IMR-90 (cell line): Measurements from ENCODE around the gene LDLRAD4. TPM values are rescaled to one million over a fixed set of nuclear protein-coding genes. Genes with fewer than 3 reads are reported as not detected.

ENCODE experiments used
- ATAC-seq: fragments of 200-7000 bp; cut with Tn5 transposase; 2 replicates; pipeline ENCODE4 v1.9.1; 2020; ENCODE audit warnings: low read depth, mild to moderate bottlenecking, moderate library complexity
- BruUV-seq: library from RNA; stranded (reverse); fragments of 400-500 nt; replicated peaks from 2 replicates; lab custom pipeline; 2021; lab: Mats Ljungman, UMichigan
- CTCF ChIA-PET: fragments of 300-600 bp; formaldehyde crosslinking; extraction: SDS; loops from one replicate; lab custom pipeline; 2021; ENCODE audit warnings: antibody characterized with exemption; lab: Yijun Ruan, JAX
- POLR2A ChIA-PET: fragments of 300-600 bp; sonication (Branson Sonifier 250); formaldehyde crosslinking; loops from one replicate; lab custom pipeline; 2022; ENCODE audit warnings: antibody characterized with exemption; ENCODE audit not compliant: unreplicated experiment; lab: Charles Lee
- DNase-seq: peaks from one replicate; pipeline ENCODE4 v3.0.0; 2013
- H2AFZ ChIP-seq: replicated peaks from 2 replicates; pipeline ENCODE3; 2013; ENCODE audit warnings: low read length, mild to moderate bottlenecking; ENCODE audit not compliant: poor library complexity
- H2AK5ac ChIP-seq: 2 replicates; pipeline ENCODE4 v1.6.1; 2013; ENCODE audit warnings: low read depth, low read length, inconsistent platforms
- H2AK9ac ChIP-seq: replicated peaks from 2 replicates; pipeline ENCODE3; 2013; ENCODE audit warnings: mild to moderate bottlenecking, low read depth, low read length, moderate library complexity; ENCODE audit not compliant: poor library complexity
- H2BK120ac ChIP-seq: 2 replicates; pipeline ENCODE4 v1.6.1; 2013; ENCODE audit warnings: low read depth, low read length, inconsistent platforms
- H2BK15ac ChIP-seq: 3 replicates; pipeline ENCODE4 v1.6.1; 2013; ENCODE audit warnings: low read depth, low read length, inconsistent platforms
- H2BK20ac ChIP-seq: 2 replicates; pipeline ENCODE4 v1.6.1; 2013; ENCODE audit warnings: low read depth, mild to moderate bottlenecking, inconsistent platforms, low read length, moderate library complexity
- H2BK5ac ChIP-seq: 2 replicates; pipeline ENCODE4 v1.6.1; 2013; ENCODE audit warnings: mild to moderate bottlenecking, low read depth, low read length, inconsistent platforms; ENCODE audit not compliant: poor library complexity, severe bottlenecking
- H3K14ac ChIP-seq: replicated peaks from 2 replicates; pipeline ENCODE4 v1.6.1; 2013; ENCODE audit warnings: low read depth, low read length, inconsistent platforms
- H3K18ac ChIP-seq: 2 replicates; pipeline ENCODE4 v1.6.1; 2013; ENCODE audit warnings: low read depth, low read length, control low read depth
- H3K23ac ChIP-seq: 2 replicates; pipeline ENCODE4 v1.6.1; 2013; ENCODE audit warnings: low read depth, low read length, inconsistent platforms
- H3K27ac ChIP-seq: 2 replicates; pipeline ENCODE4 v1.5.1; 2013; ENCODE audit warnings: mild to moderate bottlenecking, control low read depth, low read length; ENCODE audit not compliant: insufficient read depth
- H3K27me3 ChIP-seq: 2 replicates; pipeline ENCODE4 v1.6.1; 2013; ENCODE audit warnings: low read length; ENCODE audit not compliant: control insufficient read depth, insufficient read depth
- H3K36me3 ChIP-seq: 2 replicates; pipeline ENCODE4 v1.6.1; 2013; ENCODE audit warnings: low read length, mixed read lengths; ENCODE audit not compliant: control insufficient read depth, insufficient read depth
- H3K4ac ChIP-seq: 2 replicates; pipeline ENCODE4 v1.6.1; 2013; ENCODE audit warnings: low read depth, low read length, inconsistent platforms
- H3K4me1 ChIP-seq: 2 replicates; pipeline ENCODE4 v1.6.1; 2013; ENCODE audit warnings: low read length, mixed read lengths; ENCODE audit not compliant: control insufficient read depth, insufficient read depth
- H3K4me2 ChIP-seq: 2 replicates; pipeline ENCODE4 v1.6.1; 2013; ENCODE audit warnings: low read depth, mild to moderate bottlenecking, control low read depth, low read length, moderate library complexity
- H3K4me3 ChIP-seq: 2 replicates; pipeline ENCODE4 v1.5.1; 2013; ENCODE audit warnings: low read depth, mild to moderate bottlenecking, control low read depth, low read length, moderate library complexity; ENCODE audit not compliant: insufficient read depth
- H3K56ac ChIP-seq: 2 replicates; pipeline ENCODE4 v1.6.1; 2013; ENCODE audit warnings: low read length, inconsistent platforms; ENCODE audit not compliant: insufficient read depth; ENCODE audit errors: extremely low read depth
- H3K79me1 ChIP-seq, 2 experiments: 2 replicates each; pipeline ENCODE4 v1.6.1; 2013; ENCODE audit warnings: low read length in 2 of 2, inconsistent platforms in 1 of 2, low read depth in 1 of 2
- H3K9ac ChIP-seq: 2 replicates; pipeline ENCODE4 v1.6.1; 2013; ENCODE audit warnings: low read depth, low read length, control low read depth
- H3K9me1 ChIP-seq: 2 replicates; pipeline ENCODE4 v1.6.1; 2013; ENCODE audit warnings: low read length, inconsistent platforms; ENCODE audit not compliant: insufficient read depth
- H3K9me3 ChIP-seq: 2 replicates; pipeline ENCODE4 v1.6.1; 2013; ENCODE audit warnings: low read length; ENCODE audit not compliant: control insufficient read depth, insufficient read depth
- H4K20me1 ChIP-seq: 2 replicates; pipeline ENCODE4 v1.6.1; 2013; ENCODE audit warnings: low read length, inconsistent platforms; ENCODE audit not compliant: insufficient read depth
- H4K5ac ChIP-seq: 2 replicates; pipeline ENCODE4 v1.6.1; 2013; ENCODE audit warnings: mild to moderate bottlenecking, low read depth, low read length, control low read depth
- H4K8ac ChIP-seq, 2 experiments: 2 replicates each; pipeline ENCODE4 v1.6.1; 2013; ENCODE audit warnings: low read depth in 2 of 2, low read length in 2 of 2, control low read depth in 1 of 2, inconsistent platforms in 1 of 2
- H4K91ac ChIP-seq: 2 replicates; pipeline ENCODE4 v1.6.1; 2013; ENCODE audit warnings: low read depth, low read length, inconsistent platforms; ENCODE audit not compliant: insufficient read depth
- BHLHE40 ChIP-seq: fragments of 150-350 bp; IDR thresholded peaks from 2 replicates; pipeline ENCODE4 v1.6.1; 2016; ENCODE audit warnings: mild to moderate bottlenecking, low read depth, low read length
- CEBPB ChIP-seq: IDR thresholded peaks from 2 replicates; pipeline ENCODE4 v1.6.1; 2012; ENCODE audit warnings: low read depth, low read length, improper control_type of control experiment
- ELK1 ChIP-seq: fragments of 150-350 bp; IDR thresholded peaks from 2 replicates; pipeline ENCODE4 v1.6.1; 2016; ENCODE audit warnings: low read depth, mild to moderate bottlenecking, low read length, moderate library complexity, borderline replicate concordance
- MAFK ChIP-seq: IDR thresholded peaks from 2 replicates; pipeline ENCODE4 v1.6.1; 2012; ENCODE audit warnings: low read depth, low read length, improper control_type of control experiment
- MAZ ChIP-seq: IDR thresholded peaks from 2 replicates; pipeline ENCODE4 v1.6.1; 2012; ENCODE audit warnings: low read depth, mild to moderate bottlenecking, low read length, improper control_type of control experiment, moderate library complexity, borderline replicate concordance
- MXI1 ChIP-seq: IDR thresholded peaks from 2 replicates; pipeline ENCODE4 v1.6.1; 2012; ENCODE audit warnings: low read depth, mild to moderate bottlenecking, low read length, moderate library complexity, borderline replicate concordance
- NFE2L2 ChIP-seq: fragments of 150-350 bp; IDR thresholded peaks from 2 replicates; pipeline ENCODE4 v1.6.1; 2016; ENCODE audit warnings: low read depth, mild to moderate bottlenecking, low read length
- POLR2A ChIP-seq: IDR thresholded peaks from 2 replicates; pipeline ENCODE4 v1.6.1; 2012; ENCODE audit warnings: mild to moderate bottlenecking, low read depth, low read length
- RAD21 ChIP-seq: IDR thresholded peaks from 2 replicates; pipeline ENCODE4 v1.6.1; 2012; ENCODE audit warnings: low read length, improper control_type of control experiment
- RCOR1 ChIP-seq: IDR thresholded peaks from 2 replicates; pipeline ENCODE4 v1.6.1; 2012; ENCODE audit warnings: mild to moderate bottlenecking, low read length, improper control_type of control experiment; ENCODE audit not compliant: insufficient replicate concordance
- RFX5 ChIP-seq: IDR thresholded peaks from 2 replicates; pipeline ENCODE4 v1.8.0; 2012; ENCODE audit warnings: low read depth, mild to moderate bottlenecking, low read length, moderate library complexity
- SMC3 ChIP-seq: fragments of 150-350 bp; IDR thresholded peaks from 2 replicates; pipeline ENCODE4 v1.6.1; 2016; ENCODE audit warnings: low read depth, mild to moderate bottlenecking, antibody characterized with exemption, low read length, moderate library complexity
- WGBS, 2 experiments: methylation state at CpG; one replicate each; pipeline versions ENCODE4 v1.1.5 to v1.1.7; 2013; ENCODE audit warnings: missing lambda C conversion rate in 2 of 2; ENCODE audit not compliant: insufficient read length in 1 of 2; ENCODE audit errors: extremely low coverage in 2 of 2; 5-methylcytosine and 5-hydroxymethylcytosine counted together
- dilution Hi-C: fragments of 300-500 bp; cut with HindIII; formaldehyde crosslinking; loops from one replicate; pipeline ENCODE4 v1.14.3; 2018; ENCODE audit warnings: low sequenced_read_pairs; ENCODE audit not compliant: unreplicated experiment
- in situ Hi-C: fragments of 300-500 bp; cut with MboI; formaldehyde crosslinking; loops from 3 replicates; pipeline ENCODE4 v1.14.3; 2019; ENCODE audit warnings: low sequenced_read_pairs, inconsistent platforms, mixed read lengths
- intact Hi-C: fragments of 100-400 bp; cut with micrococcal nuclease; formaldehyde crosslinking; loops from 2 replicates; pipeline ENCODE4 v1.10.0; 2022
- polyA plus RNA-seq, 3 experiments: library from polyadenylated mRNA; depleted of rRNA; stranded (reverse); fragments of >200 nt; gene quantifications; 2 replicates each; pipeline ENCODE4 v1.2.3, GENCODE V29; 2012; ENCODE audit warnings: low replicate concordance in 1 of 3
- total RNA-seq: library from RNA; depleted of rRNA; stranded (reverse); fragments of >200 nt; gene quantifications from 2 replicates; pipeline ENCODE4 v1.2.3, GENCODE V29; 2012
- TF ChIP-seq, protein P1 (sequence below): conservative IDR thresholded peaks from 2 replicates; pipeline ENCODE4 v1.5.1; 2012; ENCODE audit warnings: mild to moderate bottlenecking, low read depth, low read length, improper control_type of control experiment
- TF ChIP-seq, protein P2 (sequence below): fragments of 150-350 bp; IDR thresholded peaks from 2 replicates; pipeline ENCODE4 v1.6.1; 2017; ENCODE audit warnings: mild to moderate bottlenecking, antibody characterized with exemption, low read length, low read depth

Gene LDLRAD4
- total and polyA plus RNA-seq, 2 of the 4 experiments (the other 2 are of a cell fraction) = not detected

DNA sequence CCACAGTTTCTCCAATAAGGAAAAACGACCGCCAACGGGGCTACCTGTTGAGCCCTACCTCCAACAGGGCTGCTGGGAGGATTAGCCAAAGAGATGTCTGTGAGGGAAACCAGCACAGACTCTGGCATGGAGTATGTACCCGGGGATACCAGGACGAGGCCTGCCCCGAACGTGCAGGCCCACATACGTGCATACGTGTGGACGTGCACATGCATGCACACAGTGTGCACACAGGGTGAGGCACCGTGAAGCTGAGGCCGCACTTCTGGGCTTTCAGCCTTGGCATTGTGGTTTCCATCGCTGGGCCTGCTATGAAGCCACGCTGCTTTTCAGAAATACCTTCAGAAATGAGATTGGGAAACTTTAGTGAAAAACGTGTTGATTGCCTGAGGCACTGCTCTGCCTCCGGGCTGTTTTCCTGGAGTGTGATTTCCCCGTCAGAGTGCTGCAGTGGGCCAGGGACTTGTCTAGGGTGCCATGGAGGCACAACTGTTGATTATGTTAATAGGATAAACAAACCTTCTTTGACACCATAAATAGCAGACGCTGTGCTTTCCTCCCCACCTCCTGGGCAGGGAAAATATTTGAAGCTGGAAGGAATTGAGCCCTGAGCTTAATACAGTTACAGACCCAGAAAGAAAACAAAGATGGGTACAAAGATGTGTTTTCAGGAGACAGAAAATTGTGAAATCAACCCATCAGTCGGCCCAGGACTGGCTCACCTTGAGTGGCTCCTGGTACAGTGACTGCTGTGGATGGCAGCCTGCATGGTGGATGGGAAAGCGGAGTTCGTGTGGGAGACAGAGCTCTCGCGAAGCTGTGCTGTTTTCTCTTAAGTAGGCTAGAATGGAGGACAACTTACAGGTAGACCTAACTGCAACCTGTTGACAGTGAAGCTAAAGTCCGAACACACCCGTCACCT is 325.5 kb downstream of the LDLRAD4 start:
- H2BK5ac ChIP-seq = no peak overlapping the region
- H3K14ac ChIP-seq = no peak overlapping the region
- H3K18ac ChIP-seq = no peak overlapping the region
- no peak overlapping the region for H2BK120ac ChIP-seq
- no peak overlapping the region for H3K27ac ChIP-seq
- H3K23ac ChIP-seq = no peak overlapping the region
- no peaks in the 10 kb centered on the region for H3K79me1 ChIP-seq
- BruUV-seq = no TSS peak
- no peak overlapping the region for H3K56ac ChIP-seq
- H2AK5ac ChIP-seq = no peak overlapping the region
- ATAC-seq (no peak), DNase-seq (no peak)
- H3K36me3 ChIP-seq = no peaks in the 10 kb centered on the region
- H4K20me1 ChIP-seq = no peaks in the 10 kb centered on the region
- H4K91ac ChIP-seq = no peak overlapping the region
- peaks cover 2% of the 10 kb centered on the region for H3K27me3 ChIP-seq
- H2BK15ac ChIP-seq = no peak overlapping the region
- no peaks in the 10 kb centered on the region for H3K9me1 ChIP-seq
- no peak overlapping the region for H4K5ac ChIP-seq
- intact Hi-C loops = no loop called here
- WGBS, 2 experiments = 65% methylated on average over 7 of the region's 25 CpGs; no CpG with 5 or more reads in 1 of the 2 experiments
- H3K4me2 ChIP-seq = no peak overlapping the region
- no peak overlapping the region for H2AFZ ChIP-seq
- H3K4me1 ChIP-seq = no peaks in the 10 kb centered on the region
- no peaks in the 10 kb centered on the region for H3K9me3 ChIP-seq
- no peak overlapping the region for H3K4me3 ChIP-seq
- H4K8ac ChIP-seq = no peak overlapping the region
- dilution Hi-C loops = no loop called here
- CTCF ChIA-PET = interaction anchor here (0.6 to 1.1 kb wide), 2 partner anchors 31 to 932 kb away, joined by 3 read pairs; no protein-coding TSS in a partner anchor
- H3K4ac ChIP-seq = no peak overlapping the region
- no peak overlapping the region for H3K9ac ChIP-seq
- in situ Hi-C loops = no loop called here
- POLR2A ChIA-PET = no interaction called here
- no peak overlapping the region for H2AK9ac ChIP-seq
- no peak overlapping the region for H2BK20ac ChIP-seq
- TF ChIP-seq MAFK = no peak
- TF ChIP-seq, protein P1, sequence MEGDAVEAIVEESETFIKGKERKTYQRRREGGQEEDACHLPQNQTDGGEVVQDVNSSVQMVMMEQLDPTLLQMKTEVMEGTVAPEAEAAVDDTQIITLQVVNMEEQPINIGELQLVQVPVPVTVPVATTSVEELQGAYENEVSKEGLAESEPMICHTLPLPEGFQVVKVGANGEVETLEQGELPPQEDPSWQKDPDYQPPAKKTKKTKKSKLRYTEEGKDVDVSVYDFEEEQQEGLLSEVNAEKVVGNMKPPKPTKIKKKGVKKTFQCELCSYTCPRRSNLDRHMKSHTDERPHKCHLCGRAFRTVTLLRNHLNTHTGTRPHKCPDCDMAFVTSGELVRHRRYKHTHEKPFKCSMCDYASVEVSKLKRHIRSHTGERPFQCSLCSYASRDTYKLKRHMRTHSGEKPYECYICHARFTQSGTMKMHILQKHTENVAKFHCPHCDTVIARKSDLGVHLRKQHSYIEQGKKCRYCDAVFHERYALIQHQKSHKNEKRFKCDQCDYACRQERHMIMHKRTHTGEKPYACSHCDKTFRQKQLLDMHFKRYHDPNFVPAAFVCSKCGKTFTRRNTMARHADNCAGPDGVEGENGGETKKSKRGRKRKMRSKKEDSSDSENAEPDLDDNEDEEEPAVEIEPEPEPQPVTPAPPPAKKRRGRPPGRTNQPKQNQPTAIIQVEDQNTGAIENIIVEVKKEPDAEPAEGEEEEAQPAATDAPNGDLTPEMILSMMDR = no peak
- TF ChIP-seq NFE2L2 = no peak
- TF ChIP-seq, protein P2, sequence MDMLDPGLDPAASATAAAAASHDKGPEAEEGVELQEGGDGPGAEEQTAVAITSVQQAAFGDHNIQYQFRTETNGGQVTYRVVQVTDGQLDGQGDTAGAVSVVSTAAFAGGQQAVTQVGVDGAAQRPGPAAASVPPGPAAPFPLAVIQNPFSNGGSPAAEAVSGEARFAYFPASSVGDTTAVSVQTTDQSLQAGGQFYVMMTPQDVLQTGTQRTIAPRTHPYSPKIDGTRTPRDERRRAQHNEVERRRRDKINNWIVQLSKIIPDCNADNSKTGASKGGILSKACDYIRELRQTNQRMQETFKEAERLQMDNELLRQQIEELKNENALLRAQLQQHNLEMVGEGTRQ = no peak
- TF ChIP-seq POLR2A = no peak
- no peak for TF ChIP-seq MXI1
- TF ChIP-seq CEBPB = no peak
- no peak for TF ChIP-seq RCOR1
- no peak for TF ChIP-seq MAZ
- no peak for TF ChIP-seq SMC3
- no peak for TF ChIP-seq BHLHE40
- TF ChIP-seq RFX5 = no peak
- no peak for TF ChIP-seq RAD21
- TF ChIP-seq ELK1 = no peak
